Astrocyte of the hippocampus (primary cell): ENCODE results near the gene GTPBP1.

ENCODE experiments used
- DNase-seq: peaks from one replicate; pipeline ENCODE4 v3.0.0; 2011; ENCODE audit warnings: low read depth, low spot score

The GTPBP1 gene

DNA sequence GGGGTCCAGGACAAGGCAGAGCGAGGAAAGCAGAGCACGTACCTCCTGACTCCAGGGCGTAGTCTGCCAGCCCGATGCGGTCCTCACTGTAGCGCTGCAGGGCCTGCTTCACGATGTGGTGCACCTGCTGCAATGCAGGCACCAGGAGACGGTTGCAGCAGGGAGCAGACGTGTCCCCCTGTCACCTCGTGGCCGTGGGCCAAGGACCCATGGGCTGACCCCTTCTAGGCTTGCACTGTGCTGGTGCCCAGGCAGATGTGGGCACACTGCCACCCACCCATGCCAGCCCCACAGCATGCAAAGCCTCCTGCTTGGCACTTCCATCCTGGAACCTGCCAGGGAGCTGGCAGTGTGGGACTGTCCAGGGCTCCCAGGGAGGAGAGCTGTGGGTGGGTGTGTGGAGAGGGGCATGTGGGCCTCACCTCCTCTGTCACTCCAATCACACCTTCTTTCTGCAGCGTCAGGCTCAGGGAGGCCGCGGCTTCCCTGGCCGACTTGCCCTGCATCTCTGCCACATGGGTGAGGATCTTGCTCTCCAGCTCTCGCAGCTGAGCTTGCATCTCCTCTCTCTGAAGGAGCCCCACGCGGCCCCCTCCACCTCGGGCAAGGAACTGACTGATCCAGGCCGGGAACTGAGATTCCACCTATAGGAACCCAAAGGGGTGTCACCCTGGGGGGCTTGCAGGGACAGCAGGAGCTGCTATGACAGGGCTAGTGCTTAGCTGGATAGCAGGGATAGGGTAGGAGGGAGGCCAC is 33.7 kb downstream of the GTPBP1 start:
- DNase-seq, result no peak

- no peak for DNase-seq
Observed at GRCh38 chr22:38740116-38740723, 34.5 kb downstream of the GTPBP1 start.

- no peak for DNase-seq
Observed at GRCh38 chr22:38740754-38741153, 35.0 kb downstream of the GTPBP1 start.

- DNase-seq, result no peak
Observed at GRCh38 chr22:38741166-38741565, 35.4 kb downstream of the GTPBP1 start.

DNA sequence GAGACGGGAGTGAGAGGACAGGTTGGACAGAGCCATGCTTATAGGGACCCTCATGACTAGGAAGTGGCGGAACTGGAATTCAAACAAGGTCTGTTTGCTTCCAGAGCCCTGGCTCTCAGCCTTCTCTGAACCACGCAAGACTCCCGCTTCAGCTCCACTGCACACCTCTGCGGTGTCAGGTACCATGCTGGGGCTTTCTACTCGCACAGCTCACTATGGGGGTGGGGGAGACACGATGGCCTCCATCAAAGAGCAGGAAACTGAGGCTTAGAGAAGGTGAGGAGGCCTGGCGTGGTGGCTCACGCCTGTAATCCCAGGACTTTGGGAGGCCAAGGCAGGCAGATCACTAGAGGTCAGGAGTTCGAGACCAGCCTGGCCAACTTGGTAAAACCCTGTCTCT is 35.8 kb downstream of the GTPBP1 start:
- no peak for DNase-seq

- no peak for DNase-seq
Observed at GRCh38 chr22:38742176-38742942, 36.6 kb downstream of the GTPBP1 start.

GRCh38 chr22:38744981-38745380 is 39.2 kb downstream of the GTPBP1 start:
- DNase-seq, result no peak

- DNase-seq, result no peak
Observed at GRCh38 chr22:38745676-38746460, 40.1 kb downstream of the GTPBP1 start.

DNA sequence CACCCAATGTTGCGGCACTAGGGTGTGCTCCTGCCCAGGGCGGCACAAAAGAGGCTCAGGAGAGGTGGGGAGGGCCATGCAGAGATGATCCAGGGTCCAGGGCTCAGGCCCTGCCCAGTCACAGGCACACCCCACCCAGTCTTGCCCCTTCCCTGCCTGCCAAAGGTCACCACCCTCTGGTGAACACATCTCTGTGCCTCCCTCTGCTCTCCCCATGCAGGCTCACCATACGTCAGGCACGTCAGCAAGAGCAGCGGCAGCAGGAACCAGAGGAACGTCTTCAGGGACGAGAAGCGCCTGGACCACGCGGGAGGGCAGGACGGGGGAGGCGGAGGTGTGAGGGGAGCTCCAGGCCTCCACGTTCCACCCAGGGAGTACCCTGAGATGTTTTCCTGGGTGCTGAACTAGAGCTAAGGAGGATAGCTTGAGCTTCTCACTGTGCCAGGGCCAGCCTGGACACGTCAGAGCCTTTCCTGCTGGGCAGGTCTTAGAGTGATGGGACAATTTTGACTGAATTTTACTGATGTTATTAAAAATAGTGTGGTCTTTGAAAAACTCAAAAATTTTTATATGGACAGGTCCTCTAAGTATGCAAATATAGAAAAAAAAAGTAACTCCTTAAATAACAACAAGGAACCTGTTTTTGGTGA is 42.9 kb downstream of the GTPBP1 start:
- no peak for DNase-seq

- no peak for DNase-seq
Observed at GRCh38 chr22:38750104-38750503, 44.4 kb downstream of the GTPBP1 start.

GRCh38 chr22:38750638-38751037 is 44.9 kb downstream of the GTPBP1 start:
- no peak for DNase-seq

- DNase-seq, result no peak
Observed at GRCh38 chr22:38751066-38751421, 45.3 kb downstream of the GTPBP1 start.

GRCh38 chr22:38751422-38752346 is 45.9 kb downstream of the GTPBP1 start:
- peak; percentile 51 for DNase-seq

- peak; percentile 82 for DNase-seq
Observed at GRCh38 chr22:38753948-38754750, 48.4 kb downstream of the GTPBP1 start.

- no peak for DNase-seq
Observed at GRCh38 chr22:38754751-38755154, 49.0 kb downstream of the GTPBP1 start.

- peak; percentile 86 for DNase-seq
Observed at GRCh38 chr22:38755155-38755910, 49.6 kb downstream of the GTPBP1 start.

GRCh38 chr22:38755911-38756532 is 50.3 kb downstream of the GTPBP1 start, which contains the start of gene SUN2:
Gene SUN2 (minus strand): TSS chr22:38755998. CDS start chr22:38752628, 3,370 bp downstream.
- DNase-seq, result peak; percentile 96
